Pancreas (tissue), 10 donors: ENCODE measurements around the gene BPTF. TPM values are rescaled to one million over a fixed set of nuclear protein-coding genes. Genes with fewer than 3 reads are reported as not detected.
A peak's percentile ranks its signal among the peaks of the same experiment; 100 is the strongest.

ENCODE experiments used
- ATAC-seq, 4 donors: fragments of 200-7000 bp; cut with Tn5 transposase; one replicate each; pipeline versions ENCODE4 v1.8.0 to v1.9.1; 2020; ENCODE audit warnings: mild to moderate bottlenecking in 4 of 4, moderate library complexity in 4 of 4
- DNase-seq, 6 donors: peaks; one replicate each; pipeline ENCODE4 v3.0.0-alpha.2; 2020
- FAIRE-seq: peaks from 2 replicates; lab custom pipeline; 2012; peaks lifted over from hg19 to GRCh38; lab: Jason Lieb, UNC
- H3K27ac ChIP-seq, 4 donors: fragments of 200-600 bp; sonication (generic); 1 replicate in 3 of 4; 2 replicates in 1 of 4; pipeline versions ENCODE4 v1.5.0 to v1.8.0; 2020
- H3K27me3 ChIP-seq, 4 donors: fragments of 200-600 bp; one replicate each; pipeline ENCODE4 v1.8.0; 2021
- H3K36me3 ChIP-seq, 3 donors: fragments of 200-600 bp; sonication (generic) in 1 of 3; one replicate each; pipeline versions ENCODE4 v1.5.0 to v1.8.0; 2020 to 2021
- H3K4me1 ChIP-seq, 3 donors: fragments of 200-600 bp; one replicate each; pipeline ENCODE4 v1.8.0; 2021
- H3K4me3 ChIP-seq, 4 donors: fragments of 200-600 bp; sonication (generic) in 2 of 4; one replicate each; pipeline versions ENCODE4 v1.5.0 to v1.8.0; 2020 to 2021
- H3K9me3 ChIP-seq, 4 donors: fragments of 200-600 bp; one replicate each; pipeline ENCODE4 v1.8.0; 2021
- WGBS, 2 donors: extraction: QIAGEN DNeasy Blood & Tissue Kit; methylation state at CpG; one replicate each; pipeline ENCODE4 v1.1.7; 2013; 5-methylcytosine and 5-hydroxymethylcytosine counted together
- intact Hi-C, 3 donors: fragments of 100-400 bp; cut with DNase I; formaldehyde crosslinking; loops; one replicate each; pipeline versions ENCODE4 v1.11.1 to v1.14.2; 2022
- polyA plus RNA-seq, 2 donors: library from polyadenylated mRNA; stranded (reverse); fragments of 200-250 nt; gene quantifications; one replicate each; pipeline ENCODE4 v1.2.3, GENCODE V29; 2013
- total RNA-seq, 6 donors: library from RNA; stranded (reverse); fragmentation: NEBNext Ultra II Directional in 4 of 6; extraction: Animal tissue kit (Norgen Biotek cat#: 25700) in 4 of 6; gene quantifications; one replicate each; pipeline versions ENCODE4 v1.2.1 to v1.2.4, GENCODE V29; 2021 to 2023
- TF ChIP-seq, protein P1 (sequence below), 4 donors: fragments of 200-600 bp; sonication (generic) in 3 of 4; IDR thresholded peaks; one replicate each; pipeline versions ENCODE4 v1.5.0 to v1.8.0; 2021; ENCODE audit warnings: antibody characterized with exemption in 4 of 4
- donor health status: healthy with polysubstance abuse.
- donor health status: DM: no; HTN: no; CAD: no; lungs with moderate emphysema.
- donor health status: DM: no; HTN: no; CAD: no.
- donor health status: control.
- donor health status: control.
- donor health status: Bipolar disorder and iron deficiency.
- donor health status: DM: yes; HTN: yes; CAD: no.
- donor health status: DM: no; HTN: no; CAD: no.
- donor health status: DM: no; HTN: no; CAD: no.
- donor health status: DM: yes; HTN: yes; CAD: no.

The BPTF gene
- total and polyA plus RNA-seq, 8 donors, result 15.5 to 59.1 (median 34.1) TPM

GRCh38 chr17:68029512-68030215 lies 204.4 kb downstream of the BPTF start:
- H3K27me3 ChIP-seq, result no peaks in the 10 kb centered on the region
- DNase-seq, result peak in 2 of 6 donors; percentile 40 to 49
- peaks cover 0 to 3% (median under 1%) of the 10 kb centered on the region in 3 donors for H3K4me1 ChIP-seq
- FAIRE-seq, result no peak
- no peak overlapping the region for H3K27ac ChIP-seq
- H3K36me3 ChIP-seq, result no peaks in the 10 kb centered on the region
- 45 to 46% methylated on average over 8 of the region's 8 CpGs for WGBS, 2 donors
- ATAC-seq, result peak; percentile 66 to 86 (median 82)
- TF ChIP-seq, protein P1, sequence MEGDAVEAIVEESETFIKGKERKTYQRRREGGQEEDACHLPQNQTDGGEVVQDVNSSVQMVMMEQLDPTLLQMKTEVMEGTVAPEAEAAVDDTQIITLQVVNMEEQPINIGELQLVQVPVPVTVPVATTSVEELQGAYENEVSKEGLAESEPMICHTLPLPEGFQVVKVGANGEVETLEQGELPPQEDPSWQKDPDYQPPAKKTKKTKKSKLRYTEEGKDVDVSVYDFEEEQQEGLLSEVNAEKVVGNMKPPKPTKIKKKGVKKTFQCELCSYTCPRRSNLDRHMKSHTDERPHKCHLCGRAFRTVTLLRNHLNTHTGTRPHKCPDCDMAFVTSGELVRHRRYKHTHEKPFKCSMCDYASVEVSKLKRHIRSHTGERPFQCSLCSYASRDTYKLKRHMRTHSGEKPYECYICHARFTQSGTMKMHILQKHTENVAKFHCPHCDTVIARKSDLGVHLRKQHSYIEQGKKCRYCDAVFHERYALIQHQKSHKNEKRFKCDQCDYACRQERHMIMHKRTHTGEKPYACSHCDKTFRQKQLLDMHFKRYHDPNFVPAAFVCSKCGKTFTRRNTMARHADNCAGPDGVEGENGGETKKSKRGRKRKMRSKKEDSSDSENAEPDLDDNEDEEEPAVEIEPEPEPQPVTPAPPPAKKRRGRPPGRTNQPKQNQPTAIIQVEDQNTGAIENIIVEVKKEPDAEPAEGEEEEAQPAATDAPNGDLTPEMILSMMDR (IDR thresholded peaks at IDR 0.05), result no peak
- intact Hi-C loops, result loop anchor here in 1 of 3 donors (10.0 kb wide), 1 partner anchor 65 kb away; no protein-coding TSS in a partner anchor
- H3K4me3 ChIP-seq, result no peak overlapping the region
- no peaks in the 10 kb centered on the region for H3K9me3 ChIP-seq

Other genes starting within 250 kb of the BPTF start
- 10 to 100 TPM in 5 of 6 donors, 1 to 10 TPM in 1; 8.3 to 19.1 (median 13.3) TPM for gene NOL11, start 107.6 kb upstream of the BPTF start, total RNA-seq
- 10 to 100 TPM; 19.7 to 28.0 TPM for gene NOL11, start 107.6 kb upstream of the BPTF start, polyA plus RNA-seq
- gene C17orf58, start 171.0 kb downstream of the BPTF start, total RNA-seq, result 1 to 10 TPM; 3.0 to 8.7 (median 5.5) TPM
- 1 to 10 TPM; 4.8 to 7.5 TPM for gene C17orf58, start 171.0 kb downstream of the BPTF start, polyA plus RNA-seq
- 10 to 100 TPM in 2 of 6 donors, 1 to 10 TPM in 4; 3.3 to 10.5 (median 5.7) TPM for gene KPNA2, start 210.2 kb downstream of the BPTF start, total RNA-seq
- 1 to 10 TPM; 4.4 to 7.4 TPM for gene KPNA2, start 210.2 kb downstream of the BPTF start, polyA plus RNA-seq